ENCODE measurements around the gene VARS2.
"Not testable (repeated sequence)": the region's sequence is repeated elsewhere in the genome, so short reads cannot be mapped to it uniquely, and the experiment has no call there.

VARS2 gene

DNA sequence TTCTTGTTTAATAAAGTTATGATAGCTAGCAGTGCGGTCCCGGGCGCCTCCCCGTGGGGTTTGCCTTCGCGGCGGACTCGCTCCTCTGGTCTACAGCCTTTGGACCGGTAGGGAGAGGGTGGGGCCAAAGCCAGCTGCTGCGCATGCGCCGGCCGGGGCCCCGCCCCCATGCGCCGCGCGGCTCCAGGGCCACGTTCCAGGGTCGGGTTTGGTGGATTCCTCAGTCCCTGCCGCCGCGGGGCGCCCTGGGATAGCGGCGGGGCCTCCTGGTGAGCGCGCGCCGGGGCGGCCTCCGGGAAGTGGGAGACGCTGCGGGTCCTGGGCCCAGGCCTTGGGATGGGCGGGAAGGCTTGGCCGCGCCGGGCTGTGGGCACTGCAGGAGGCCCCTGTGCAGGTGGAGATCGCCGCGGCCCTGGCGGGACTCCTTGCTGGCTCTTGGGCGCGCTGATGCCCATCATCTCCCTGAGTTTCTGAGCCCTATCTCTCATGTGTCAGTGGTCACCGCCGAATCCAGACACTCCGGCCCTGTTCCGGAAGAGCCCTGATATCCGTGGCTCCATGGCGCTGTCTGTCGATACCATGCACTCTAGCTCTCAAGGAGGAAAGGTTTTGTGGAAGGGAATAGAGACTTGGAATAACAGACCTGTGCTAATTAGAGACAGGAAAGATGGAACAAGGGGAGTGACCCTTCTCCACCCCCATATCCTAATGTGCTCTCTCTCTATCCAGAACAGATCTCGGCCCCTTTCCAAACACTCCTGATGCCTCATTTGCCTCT is at the start of gene VARS2:
TSS of gene VARS2 (plus strand) at position 163 of the 778 bp plus-strand sequence. CDS start at position 762, 599 bp downstream.
- DNase-seq (ENCODE audit: low read depth in 2 of 3, low spot score in 2 of 3) = peak; percentile 70 to 87 (median 83)

DNA sequence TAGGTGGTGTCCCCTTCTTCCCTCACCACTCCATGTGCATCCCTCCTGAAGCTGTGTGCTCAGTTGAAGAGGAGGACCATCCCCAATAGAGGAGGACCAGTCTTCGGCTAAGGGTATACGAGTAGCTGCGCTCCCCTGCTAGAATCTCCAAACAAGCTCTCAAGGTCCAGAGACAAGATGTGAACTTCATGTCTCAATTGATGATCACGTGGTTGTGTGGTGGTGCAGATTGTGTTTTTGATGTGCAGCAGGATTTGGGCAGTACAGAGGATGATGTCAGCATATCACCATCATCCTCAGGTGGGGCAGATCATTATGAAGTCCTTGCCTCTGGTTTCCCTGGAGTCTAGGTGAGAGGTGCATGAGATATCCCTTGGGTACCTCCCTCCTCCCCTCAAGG is 49.7 kb upstream of the VARS2 start:
- DNase-seq (ENCODE audit: low read depth in 2 of 3, low spot score in 2 of 3) = no peak

DNA sequence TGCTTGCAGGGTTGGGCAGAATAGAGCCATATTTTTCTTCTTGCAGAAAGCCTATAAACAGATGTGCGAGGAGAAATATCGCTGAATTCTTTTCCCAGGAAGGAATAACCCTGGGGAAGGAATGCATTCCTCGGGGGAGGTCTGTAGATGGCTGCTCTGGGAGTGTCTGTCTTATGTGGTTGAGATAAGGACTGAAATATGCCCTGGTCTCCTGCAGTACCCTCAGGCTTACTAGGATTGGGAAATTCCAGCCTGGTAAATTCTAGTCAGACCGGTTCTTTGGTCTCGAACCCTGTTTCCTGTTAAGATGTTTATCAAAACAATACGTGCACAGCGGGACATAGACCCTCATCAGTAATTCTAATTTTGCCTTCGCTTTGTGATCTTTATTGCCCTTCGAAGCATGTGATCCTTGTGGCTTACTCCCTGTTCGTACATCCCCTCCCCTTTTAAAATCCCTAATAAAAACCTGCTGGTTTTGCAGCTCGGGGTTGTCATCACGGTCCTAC is 44.7 kb upstream of the VARS2 start:
- not testable (repeated sequence) for DNase-seq (ENCODE audit: low read depth in 2 of 3, low spot score in 2 of 3)

DNA sequence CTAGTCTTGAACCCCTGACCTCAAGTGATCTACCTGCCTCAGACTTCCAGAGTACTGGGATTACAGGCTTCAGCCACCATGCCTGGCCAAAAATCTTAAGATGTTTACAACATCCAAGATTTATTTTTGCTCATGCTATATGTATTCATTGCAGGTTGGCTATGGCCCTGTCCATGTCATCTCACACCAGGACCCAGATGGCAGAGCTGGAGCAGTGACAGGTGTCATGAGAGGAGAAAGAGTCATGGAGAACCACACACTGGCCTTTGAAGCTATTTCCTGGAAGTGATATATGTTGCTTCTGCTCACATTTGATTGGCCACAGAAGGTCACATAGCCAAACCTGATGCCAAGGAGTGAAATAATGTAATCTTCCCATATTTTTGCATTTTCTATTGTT is 43.5 kb upstream of the VARS2 start:
- DNase-seq (ENCODE audit: low read depth in 2 of 3, low spot score in 2 of 3) = no peak

DNA sequence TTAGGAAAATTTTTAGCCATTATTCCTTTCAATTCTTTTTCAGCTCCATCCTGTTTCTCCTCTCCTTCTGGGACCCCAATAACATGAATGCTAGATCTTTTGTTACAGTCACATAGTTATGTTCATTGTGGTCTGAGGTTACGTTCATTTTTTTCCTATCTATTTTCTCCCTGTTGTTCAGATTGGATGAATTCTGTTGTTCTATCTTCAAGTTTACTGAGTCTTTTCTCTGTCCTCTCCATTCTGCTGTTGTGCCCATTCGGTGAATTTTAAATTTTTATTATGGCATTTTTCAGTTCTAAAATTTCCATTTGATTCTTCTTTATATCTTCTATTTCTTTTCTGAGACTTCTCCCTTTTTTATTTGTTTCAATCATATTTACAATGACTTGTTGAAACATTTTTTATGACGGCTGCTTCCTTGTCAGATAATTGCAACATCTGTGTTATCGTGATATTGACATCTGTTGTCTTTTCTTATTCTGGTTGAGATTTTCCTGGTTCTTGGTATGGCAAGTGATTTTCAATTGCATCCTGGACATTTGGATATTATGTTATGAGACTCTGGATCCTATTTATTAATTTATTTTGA is 42.4 kb upstream of the VARS2 start:
- no peak for DNase-seq (ENCODE audit: low read depth in 2 of 3, low spot score in 2 of 3)

DNA sequence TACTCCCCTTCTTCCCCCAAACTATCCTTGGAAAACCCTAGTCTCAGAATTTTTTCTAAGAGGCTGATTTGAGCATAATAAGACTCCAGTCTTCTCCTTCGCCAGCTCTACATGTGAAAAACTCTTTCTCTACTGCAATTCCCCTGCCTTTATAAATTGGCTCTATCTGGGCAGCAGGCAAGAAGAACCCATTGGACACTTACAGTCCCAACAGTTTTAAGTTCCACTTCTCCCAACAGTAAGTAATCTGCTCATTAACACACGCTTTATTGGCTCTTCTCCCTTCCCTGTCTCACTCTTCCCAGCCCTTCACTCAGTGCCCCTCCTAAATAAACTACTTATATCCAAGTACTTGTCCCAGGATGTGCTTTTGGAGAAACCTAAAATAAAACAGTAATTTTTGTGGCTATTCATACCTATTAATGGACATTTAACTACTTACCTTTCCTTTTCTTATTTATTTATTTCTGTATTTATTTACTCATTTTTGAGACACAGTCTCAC is 40.8 kb upstream of the VARS2 start:
- no peak for DNase-seq (ENCODE audit: low read depth in 2 of 3, low spot score in 2 of 3)

DNA sequence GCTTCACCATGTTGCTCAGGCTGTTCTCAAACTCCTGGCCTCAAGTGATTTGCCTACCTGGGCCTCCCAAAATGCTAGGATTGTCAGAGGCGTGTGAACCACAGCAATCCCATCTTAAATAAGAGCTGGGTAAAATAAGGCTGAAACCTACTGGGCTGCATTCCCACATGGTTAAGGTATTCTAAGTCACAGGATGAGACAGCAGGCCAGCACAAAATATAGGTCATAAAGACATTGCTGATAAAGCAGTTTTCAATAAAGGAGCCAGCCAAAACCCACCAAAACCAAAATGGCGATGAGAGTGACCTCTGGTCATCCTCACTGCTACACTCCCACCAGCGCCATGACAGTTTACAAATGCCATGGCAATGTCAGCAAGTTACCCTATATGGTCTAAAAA is 40.2 kb upstream of the VARS2 start:
- DNase-seq (ENCODE audit: low read depth in 2 of 3, low spot score in 2 of 3) = not testable (repeated sequence)

DNA sequence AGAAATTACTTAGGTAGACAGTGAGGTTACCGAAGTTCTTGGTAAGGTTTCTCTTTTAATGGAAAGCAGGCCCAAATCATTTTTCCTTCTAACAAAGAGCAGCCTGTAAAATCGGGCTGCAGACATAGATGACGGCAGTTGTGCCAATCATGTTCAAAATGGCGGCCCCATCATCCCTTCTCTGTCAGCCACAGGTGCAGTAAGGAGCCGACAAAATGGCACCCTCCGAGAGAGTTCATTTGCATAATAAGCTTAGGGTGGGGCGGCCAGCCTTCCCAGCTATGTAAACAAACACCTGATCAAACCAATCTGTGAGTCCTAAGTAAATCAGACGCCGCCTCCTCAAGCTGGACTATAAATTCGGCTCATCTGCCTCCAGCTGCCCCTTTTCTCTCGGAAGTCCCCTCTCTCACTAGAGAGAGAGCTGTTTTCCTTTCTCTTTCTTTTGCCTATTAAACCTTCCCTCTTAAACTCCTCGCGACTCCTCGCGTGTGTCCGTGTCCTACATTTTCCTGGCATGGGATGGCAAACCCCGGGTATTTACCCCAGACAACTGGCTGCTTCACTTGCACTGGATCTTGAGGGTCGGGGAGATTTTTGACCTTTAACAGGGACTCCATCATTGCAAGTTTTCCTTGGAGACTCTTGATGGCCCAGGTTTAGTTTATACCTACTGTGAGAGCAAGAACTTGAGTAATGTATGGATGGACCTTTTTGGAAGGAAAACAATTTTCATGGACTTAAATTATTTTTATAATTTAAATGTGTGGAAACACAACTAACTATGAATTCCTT is 38.6 kb upstream of the VARS2 start:
- no peak for DNase-seq (ENCODE audit: low read depth in 2 of 3, low spot score in 2 of 3)

DNA sequence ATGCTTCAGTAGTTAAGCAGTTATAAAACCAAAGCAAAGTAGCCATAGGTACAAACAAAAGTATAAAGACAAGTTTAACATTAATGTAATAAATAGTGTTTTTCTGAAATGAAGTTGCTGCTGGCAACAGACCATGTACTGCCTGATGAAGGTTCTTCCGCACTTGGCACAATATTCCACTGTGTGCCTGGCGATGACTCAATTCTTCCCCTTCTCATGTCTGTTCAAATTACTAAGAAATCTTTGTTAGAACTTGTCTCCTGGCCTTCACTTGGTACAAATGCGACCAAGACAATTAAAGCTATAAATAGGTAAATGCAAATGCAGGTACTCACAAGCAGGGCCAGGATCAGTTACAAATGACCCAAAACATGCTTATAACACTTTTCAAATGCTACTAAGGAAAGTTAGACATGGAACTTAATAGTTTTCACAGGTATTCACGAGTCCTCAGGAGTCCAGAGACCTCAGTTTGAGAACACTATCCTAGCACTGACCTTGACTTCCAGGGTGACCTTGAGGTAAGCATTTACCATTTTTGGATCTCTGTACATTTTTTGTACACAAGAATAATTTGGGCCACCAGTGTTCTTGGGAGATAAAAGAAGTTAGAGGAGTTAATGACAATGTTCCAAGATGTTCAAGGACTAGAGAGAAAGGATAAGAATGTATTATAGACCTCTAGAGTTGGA is 37.9 kb upstream of the VARS2 start:
- no peak for DNase-seq (ENCODE audit: low read depth in 2 of 3, low spot score in 2 of 3)

DNA sequence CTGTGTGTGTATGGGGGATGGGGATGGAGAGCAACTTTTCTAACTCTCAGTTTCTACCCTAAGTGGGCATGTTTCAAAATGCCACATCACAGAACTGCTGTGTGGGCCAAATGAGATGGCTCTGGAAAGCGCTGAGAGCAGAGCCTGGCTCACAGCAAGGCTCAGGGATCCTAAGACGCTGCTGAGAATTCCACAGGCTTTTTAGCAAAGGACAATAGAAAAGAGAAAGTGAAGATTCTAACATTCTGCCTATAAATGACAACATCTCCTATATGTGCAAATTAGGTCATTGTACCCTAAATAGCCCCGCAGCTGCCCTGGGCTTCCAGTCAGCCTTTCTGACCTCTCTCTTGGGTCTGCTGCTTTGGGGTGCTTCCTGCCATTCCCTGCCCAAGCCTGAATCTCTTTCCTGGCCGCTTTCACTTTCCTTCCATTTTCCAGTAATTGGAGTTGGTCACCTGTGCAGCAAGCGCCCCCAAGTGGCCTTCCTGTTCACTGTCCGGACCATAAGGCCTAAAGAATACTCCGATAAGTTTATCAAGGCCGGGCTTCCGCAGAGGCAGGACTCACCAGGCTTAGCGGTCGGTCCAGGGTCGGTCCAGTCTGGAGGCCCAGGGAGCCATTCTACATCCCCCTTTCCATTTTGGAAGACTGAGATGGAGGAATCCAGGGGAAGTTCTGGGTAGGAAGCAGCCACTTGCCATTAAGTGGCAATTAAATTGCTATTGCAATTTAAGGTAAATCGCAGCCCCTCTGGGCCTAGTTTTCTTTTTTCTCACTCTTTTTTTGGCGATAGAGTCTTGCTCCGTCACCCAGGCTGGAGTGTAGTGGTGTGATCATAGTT is 36.4 kb upstream of the VARS2 start:
- DNase-seq (ENCODE audit: low read depth in 2 of 3, low spot score in 2 of 3) = peak; percentile 28 to 55 (median 52)

DNA sequence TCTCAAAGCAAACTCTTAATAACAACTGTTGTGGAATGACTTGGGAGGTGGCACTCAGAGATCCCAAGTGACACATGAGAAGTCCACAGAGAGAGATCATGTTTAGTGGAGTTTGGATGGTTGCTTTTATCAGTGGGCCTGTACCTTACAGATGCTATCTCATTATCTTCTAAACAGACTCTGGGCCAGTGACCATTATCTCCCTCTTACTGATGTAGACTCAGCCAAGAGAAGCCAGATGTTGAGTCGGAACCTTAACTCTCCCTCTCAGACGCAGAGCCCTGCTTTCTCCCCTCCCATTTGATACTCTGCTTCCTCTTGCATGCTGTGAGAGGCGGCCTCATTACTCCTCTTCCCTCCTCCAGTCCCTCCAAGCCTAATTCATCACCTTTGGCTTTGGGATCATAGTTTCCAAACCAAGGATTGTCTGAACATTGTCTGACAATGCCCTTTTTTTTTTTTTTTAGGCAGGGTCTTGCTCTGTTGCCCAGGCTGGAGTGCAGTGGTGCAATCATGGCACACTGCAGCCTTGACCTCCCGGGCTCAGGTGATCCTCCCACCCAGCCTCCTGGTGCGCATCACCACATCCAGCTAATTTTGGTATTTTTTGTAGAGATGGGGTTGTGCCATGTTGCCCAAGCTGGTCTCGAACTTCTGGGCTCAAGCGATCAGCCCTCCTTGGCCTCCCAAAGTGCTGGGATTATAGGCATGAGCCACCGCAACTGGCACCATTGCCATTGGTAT is 34.2 kb upstream of the VARS2 start:
- no peak for DNase-seq (ENCODE audit: low read depth in 2 of 3, low spot score in 2 of 3)

DNA sequence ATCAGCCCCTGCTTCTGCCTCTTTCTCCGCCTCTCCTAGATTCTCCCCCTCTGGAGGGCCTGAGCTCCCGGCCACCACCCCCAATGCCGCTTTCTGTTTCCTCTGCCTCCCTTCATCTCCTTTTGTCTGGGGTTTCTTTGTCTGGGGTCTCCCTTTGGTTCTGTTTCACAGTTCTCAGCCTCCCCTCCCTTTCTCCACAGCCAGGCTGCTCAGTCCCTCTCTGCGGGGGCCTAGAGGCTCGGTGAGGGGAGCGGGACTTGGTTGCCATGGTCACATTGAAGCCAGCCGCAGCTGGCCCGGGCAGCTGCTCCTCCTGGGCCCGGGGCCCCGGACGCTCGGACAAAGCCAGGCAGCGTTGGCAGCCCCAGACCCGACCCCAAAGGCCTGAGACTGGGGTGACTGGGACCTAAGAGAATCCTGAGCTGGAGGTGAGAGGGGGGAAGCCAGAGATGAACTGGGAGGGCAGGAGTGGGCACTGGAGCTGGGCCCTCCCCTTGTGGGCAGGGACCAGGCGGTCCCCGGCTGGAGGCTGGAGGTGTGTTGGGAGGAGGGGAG is 33.3 kb upstream of the VARS2 start:
- DNase-seq (ENCODE audit: low read depth in 2 of 3, low spot score in 2 of 3) = no peak

DNA sequence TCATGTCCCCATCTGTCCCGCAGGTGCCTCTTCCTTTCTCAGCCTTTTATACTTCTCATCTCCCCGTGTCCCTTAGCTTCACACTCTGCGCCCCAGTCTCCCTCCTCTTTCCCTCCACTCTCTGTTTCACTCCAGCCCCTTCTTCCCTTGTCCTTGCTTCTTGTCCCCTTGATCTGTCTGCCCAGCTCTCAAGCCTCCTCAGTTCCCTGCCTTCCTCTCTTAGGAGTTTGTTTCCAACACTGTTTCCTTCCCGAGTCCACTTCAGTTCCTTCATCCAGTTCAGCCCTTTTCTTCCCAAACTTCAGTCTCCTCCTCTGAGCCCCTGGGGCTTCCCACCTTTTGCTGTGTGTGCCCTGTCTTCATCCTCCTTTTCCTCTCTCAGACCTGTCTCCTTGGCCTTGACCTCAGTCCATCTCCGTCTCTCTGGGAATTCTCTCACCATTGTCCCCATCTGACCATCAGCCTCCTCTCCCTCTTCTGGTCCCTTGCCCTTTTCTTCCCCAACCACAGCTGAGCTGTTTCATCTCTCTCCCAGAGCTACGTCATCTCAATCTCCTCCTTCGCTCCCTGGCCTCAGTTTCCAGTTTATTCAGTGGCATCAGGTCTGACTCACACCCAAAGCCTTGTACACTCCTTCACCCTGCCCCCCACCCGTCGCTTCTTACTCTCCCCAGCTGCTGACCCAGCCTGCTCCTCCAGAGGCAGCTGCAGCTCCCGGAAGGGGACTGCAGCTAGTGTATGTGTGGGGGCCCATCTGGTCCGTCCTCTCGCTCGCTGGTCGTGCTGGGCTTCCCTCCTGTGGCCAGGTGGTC is 32.4 kb upstream of the VARS2 start:
- DNase-seq (ENCODE audit: low read depth in 2 of 3, low spot score in 2 of 3) = no peak

DNA sequence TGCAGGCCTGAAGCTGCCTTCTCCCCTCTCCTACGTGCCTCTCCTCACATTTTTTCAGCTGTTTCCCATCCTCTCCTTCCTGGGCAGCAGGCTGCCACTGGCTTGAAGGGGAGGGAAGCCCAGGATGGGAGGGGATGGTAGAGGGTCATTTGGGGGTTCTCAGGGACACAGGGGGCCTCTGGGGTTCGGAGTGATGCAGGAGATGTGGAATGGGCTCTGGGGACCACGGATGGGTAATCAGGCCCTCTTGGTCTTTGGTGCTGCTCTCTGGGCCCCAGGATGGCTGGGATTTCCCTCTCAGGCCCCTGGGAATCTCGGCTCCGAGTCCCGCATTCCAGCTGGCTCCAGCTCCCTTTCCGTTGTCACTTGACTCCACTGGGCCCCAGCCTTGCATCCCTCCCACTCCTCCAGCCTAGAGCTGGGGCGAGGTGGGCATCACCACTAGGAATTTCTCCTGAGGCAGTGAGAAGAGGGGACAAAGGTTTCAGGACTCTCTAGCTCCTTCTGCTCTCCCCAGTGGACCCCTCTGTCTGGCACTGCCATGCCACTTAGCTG is 31.8 kb upstream of the VARS2 start:
- DNase-seq (ENCODE audit: low read depth in 2 of 3, low spot score in 2 of 3) = no peak

DNA sequence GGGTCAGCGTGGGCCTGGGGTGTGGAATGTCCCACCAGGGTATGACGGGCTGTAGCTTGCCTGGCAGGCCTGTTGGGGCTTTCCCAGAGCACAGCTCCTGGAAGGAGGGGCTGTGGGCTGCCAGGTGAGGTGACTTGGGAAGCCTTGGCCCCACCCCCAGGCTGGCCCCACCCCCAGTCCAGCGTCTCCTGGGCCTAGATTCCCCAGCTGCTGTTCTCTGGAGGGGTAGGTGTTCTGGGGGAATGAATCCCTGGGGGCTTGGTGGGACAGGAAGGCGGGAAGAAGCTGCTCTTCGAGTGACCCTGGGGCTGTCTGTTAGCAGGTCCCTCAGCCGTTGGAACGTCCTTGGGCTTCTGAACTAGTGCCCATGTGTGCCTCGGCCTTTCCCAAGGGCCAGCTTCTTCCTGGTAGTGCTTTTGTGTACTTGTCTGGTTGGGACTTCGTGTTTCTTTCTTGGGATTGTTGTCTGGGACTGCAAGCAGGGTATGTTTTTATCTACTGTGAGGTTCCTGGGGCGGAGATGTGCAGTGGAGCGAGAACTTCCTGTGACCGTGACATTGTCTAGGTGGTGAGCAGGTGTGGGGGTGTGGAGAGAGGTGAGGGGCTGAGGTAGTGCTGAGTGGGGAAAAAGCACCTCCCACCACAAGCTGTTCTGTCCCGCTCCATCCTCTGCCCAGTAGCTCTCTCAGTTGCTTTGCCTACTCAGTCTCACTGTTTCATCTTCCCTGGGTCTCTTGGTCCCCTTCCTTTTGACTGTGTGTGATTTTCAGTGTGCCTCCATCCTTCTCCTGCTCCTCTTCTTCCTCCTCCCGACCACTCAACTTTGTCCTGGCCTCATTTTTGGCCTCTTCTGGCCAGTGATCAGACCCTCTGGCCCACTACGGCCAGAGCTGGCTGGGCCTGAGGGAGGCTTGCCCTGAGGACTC is 31.0 kb upstream of the VARS2 start:
- DNase-seq (ENCODE audit: low read depth in 2 of 3, low spot score in 2 of 3) = no peak

DNA sequence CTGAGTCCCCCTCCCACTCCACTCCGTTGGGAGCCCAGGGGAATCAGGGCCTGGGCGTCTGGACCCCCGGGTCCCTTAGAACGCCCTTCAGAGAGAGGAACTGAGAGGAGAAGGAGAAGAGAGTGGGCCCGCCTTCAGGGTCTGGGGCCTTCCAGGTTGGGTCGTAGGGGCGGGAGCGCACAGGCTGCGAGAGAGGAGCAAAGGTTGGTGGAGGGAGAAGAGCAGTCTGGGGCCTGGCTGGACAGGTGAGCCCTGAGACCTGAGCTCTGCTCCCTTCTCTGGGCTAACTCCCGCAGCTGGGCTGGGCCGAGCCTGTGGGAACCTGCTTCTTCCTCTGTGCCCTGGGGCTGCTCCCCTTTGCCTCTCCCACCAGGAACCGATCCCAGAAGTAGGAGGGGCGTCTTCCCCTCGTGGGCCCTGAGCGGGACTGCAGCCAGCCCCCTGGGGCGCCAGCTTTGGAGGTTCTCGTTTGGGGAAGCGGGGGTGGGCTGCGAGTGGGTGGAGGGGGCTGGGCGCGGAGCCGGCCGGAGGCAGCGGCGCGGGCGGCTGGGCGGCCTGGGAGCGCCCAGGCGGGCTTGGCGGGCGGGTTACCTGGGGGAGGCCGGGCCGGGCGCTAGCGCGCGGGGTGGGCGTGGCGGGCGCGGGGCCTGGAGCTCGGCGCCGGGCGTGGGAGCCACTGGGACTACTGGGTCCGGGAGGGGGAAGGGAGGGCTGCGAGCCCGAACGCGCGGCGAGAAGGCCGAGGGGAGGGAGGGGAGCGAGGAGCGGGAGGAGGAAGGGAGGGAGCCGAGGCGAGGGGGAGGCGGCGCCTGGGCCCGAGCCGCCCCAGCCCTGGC is 30.1 kb upstream of the VARS2 start, which contains the start of gene DDR1:
TSS of gene DDR1 (plus strand) at position 835 of the 836 bp plus-strand sequence. CDS start 4,211 bp downstream, outside the sequence.
- DNase-seq (ENCODE audit: low read depth in 2 of 3, low spot score in 2 of 3) = peak in 1 of 3 experiments; percentile 19
